ENCODE results near the gene FAM83F.

FAM83F gene

DNA sequence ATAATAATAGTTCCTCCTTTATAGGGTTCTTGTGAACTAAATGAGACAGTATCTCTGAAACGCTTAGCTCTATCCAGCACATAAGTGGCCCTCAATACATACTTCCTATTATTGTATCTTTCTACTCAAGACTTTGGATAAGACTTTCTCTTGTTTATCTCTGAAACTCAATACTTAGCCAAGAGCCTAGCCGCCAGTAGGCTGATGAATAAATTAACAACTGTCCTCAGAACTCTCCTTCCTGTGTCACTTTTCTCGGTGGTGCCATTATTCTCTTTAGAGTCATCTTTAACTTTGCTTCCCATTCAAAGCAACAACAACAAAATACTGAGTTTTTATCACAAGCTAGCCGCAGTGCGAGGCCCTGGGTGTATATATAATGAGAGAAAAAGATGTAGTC is 86.9 kb downstream of the FAM83F start:
- no peak overlapping the region for H3K9ac ChIP-seq (ENCODE audit: low read length)
- H3K27me3 ChIP-seq (ENCODE audit: low read length), result no peaks in the 10 kb centered on the region
- H3K36me3 ChIP-seq (ENCODE audit: low read length), result no peaks in the 10 kb centered on the region
- TF ChIP-seq EZH2phosphoT487 (conservative IDR thresholded peaks at IDR 0.05; ENCODE audit: low read length), result no peak
- TF ChIP-seq, protein P1, sequence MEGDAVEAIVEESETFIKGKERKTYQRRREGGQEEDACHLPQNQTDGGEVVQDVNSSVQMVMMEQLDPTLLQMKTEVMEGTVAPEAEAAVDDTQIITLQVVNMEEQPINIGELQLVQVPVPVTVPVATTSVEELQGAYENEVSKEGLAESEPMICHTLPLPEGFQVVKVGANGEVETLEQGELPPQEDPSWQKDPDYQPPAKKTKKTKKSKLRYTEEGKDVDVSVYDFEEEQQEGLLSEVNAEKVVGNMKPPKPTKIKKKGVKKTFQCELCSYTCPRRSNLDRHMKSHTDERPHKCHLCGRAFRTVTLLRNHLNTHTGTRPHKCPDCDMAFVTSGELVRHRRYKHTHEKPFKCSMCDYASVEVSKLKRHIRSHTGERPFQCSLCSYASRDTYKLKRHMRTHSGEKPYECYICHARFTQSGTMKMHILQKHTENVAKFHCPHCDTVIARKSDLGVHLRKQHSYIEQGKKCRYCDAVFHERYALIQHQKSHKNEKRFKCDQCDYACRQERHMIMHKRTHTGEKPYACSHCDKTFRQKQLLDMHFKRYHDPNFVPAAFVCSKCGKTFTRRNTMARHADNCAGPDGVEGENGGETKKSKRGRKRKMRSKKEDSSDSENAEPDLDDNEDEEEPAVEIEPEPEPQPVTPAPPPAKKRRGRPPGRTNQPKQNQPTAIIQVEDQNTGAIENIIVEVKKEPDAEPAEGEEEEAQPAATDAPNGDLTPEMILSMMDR (IDR thresholded peaks at IDR 0.05; ENCODE audit: insufficient read depth, low read length, poor library complexity, severe bottlenecking), result no peak
- H2AFZ ChIP-seq (ENCODE audit: low read depth, low read length, severe bottlenecking), result no peak overlapping the region
- H3F3A ChIP-seq (ENCODE audit: insufficient read depth), result no peaks in the 10 kb centered on the region
- H3K79me2 ChIP-seq (ENCODE audit: insufficient read depth, low read length), result no peaks in the 10 kb centered on the region
- no peak overlapping the region for H3K4me2 ChIP-seq (ENCODE audit: low read depth, low read length, poor library complexity, severe bottlenecking)
- no peak overlapping the region for H3K4me3 ChIP-seq (ENCODE audit: insufficient read depth, low read length, poor library complexity, severe bottlenecking)
- peaks cover 23% of the 10 kb centered on the region for H4K20me1 ChIP-seq (ENCODE audit: low read depth, low read length)
- H3K9me2 ChIP-seq (replicated peaks; ENCODE audit: insufficient read depth, low read length), result no peaks in the 10 kb centered on the region
- no peak overlapping the region for H3K27ac ChIP-seq (ENCODE audit: low read depth, low read length)
- H3K9me3 ChIP-seq (ENCODE audit: insufficient read depth, low read length), result no peaks in the 10 kb centered on the region

DNA sequence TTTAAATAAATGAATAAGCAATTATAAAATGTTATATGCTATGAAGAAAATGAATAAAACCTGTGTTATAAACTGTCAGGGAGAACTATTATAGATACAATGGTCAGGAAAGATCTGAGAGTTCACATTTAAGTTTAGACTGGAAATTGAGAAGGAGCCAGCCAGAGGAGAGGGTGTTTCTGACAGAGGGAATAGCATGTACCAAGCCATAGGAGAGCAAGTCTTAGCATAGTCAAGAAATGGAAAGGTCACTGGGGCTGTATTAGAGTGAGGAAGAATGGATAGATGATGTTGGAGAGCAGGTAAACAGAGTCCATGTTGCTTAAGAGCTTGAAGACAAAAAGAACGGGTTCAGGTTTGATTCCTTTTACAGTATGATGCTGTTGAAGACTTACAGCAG is 87.4 kb downstream of the FAM83F start:
- H3K27ac ChIP-seq (ENCODE audit: low read depth, low read length), result no peak overlapping the region
- no peaks in the 10 kb centered on the region for H3K79me2 ChIP-seq (ENCODE audit: insufficient read depth, low read length)
- H3K4me2 ChIP-seq (ENCODE audit: low read depth, low read length, poor library complexity, severe bottlenecking), result no peak overlapping the region
- no peaks in the 10 kb centered on the region for H3F3A ChIP-seq (ENCODE audit: insufficient read depth)
- TF ChIP-seq EZH2phosphoT487 (conservative IDR thresholded peaks at IDR 0.05; ENCODE audit: low read length), result no peak
- TF ChIP-seq, protein P1 (IDR thresholded peaks at IDR 0.05; ENCODE audit: insufficient read depth, low read length, poor library complexity, severe bottlenecking), result no peak
- no peak overlapping the region for H2AFZ ChIP-seq (ENCODE audit: low read depth, low read length, severe bottlenecking)
- H4K20me1 ChIP-seq (ENCODE audit: low read depth, low read length), result peaks cover 23% of the 10 kb centered on the region
- no peak overlapping the region for H3K4me3 ChIP-seq (ENCODE audit: insufficient read depth, low read length, poor library complexity, severe bottlenecking)
- no peaks in the 10 kb centered on the region for H3K36me3 ChIP-seq (ENCODE audit: low read length)
- no peaks in the 10 kb centered on the region for H3K27me3 ChIP-seq (ENCODE audit: low read length)
- H3K9ac ChIP-seq (ENCODE audit: low read length), result no peak overlapping the region
- no peaks in the 10 kb centered on the region for H3K9me2 ChIP-seq (replicated peaks; ENCODE audit: insufficient read depth, low read length)
- H3K9me3 ChIP-seq (ENCODE audit: insufficient read depth, low read length), result no peaks in the 10 kb centered on the region

DNA sequence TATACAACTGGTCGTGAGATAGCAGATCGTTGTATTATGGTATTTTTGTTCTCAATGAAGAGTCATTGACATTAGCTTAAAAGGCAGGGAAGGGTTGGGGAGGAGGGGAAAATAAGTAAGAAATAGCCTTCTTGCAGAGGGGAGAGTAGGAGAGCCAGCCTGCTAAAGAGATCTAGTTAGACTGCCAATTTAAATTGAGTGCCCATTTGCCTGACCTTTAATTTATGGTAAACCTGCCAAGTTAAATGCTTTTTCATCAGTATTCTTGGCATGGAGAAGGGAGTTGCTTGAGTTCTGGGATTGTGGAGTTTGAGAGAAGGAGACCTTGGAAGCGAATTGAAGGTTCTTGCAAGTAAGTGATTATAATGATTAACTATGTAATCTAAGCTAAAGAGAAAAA is 89.0 kb downstream of the FAM83F start:
- no peak overlapping the region for H3K9ac ChIP-seq (ENCODE audit: low read length)
- H3K4me2 ChIP-seq (ENCODE audit: low read depth, low read length, poor library complexity, severe bottlenecking), result no peak overlapping the region
- no peak overlapping the region for H2AFZ ChIP-seq (ENCODE audit: low read depth, low read length, severe bottlenecking)
- H3K27ac ChIP-seq (ENCODE audit: low read depth, low read length), result no peak overlapping the region
- H3K9me2 ChIP-seq (replicated peaks; ENCODE audit: insufficient read depth, low read length), result no peaks in the 10 kb centered on the region
- no peaks in the 10 kb centered on the region for H3K27me3 ChIP-seq (ENCODE audit: low read length)
- no peaks in the 10 kb centered on the region for H3K79me2 ChIP-seq (ENCODE audit: insufficient read depth, low read length)
- no peaks in the 10 kb centered on the region for H3K9me3 ChIP-seq (ENCODE audit: insufficient read depth, low read length)
- H3K36me3 ChIP-seq (ENCODE audit: low read length), result no peaks in the 10 kb centered on the region
- H3K4me3 ChIP-seq (ENCODE audit: insufficient read depth, low read length, poor library complexity, severe bottlenecking), result no peak overlapping the region
- TF ChIP-seq EZH2phosphoT487 (conservative IDR thresholded peaks at IDR 0.05; ENCODE audit: low read length), result no peak
- TF ChIP-seq, protein P1 (IDR thresholded peaks at IDR 0.05; ENCODE audit: insufficient read depth, low read length, poor library complexity, severe bottlenecking), result no peak
- H4K20me1 ChIP-seq (ENCODE audit: low read depth, low read length), result peaks cover 28% of the 10 kb centered on the region
- H3F3A ChIP-seq (ENCODE audit: insufficient read depth), result no peaks in the 10 kb centered on the region
